Measurements from ENCODE around the gene GBX2.
"Not testable (repeated sequence)": the region's sequence is repeated elsewhere in the genome, so short reads cannot be mapped to it uniquely, and the experiment has no call there.

Gene GBX2

GRCh38 chr2:236143811-236144210 lies 24.4 kb downstream of the GBX2 start:
- DNase-seq: no peak

- DNase-seq: not testable (repeated sequence)
Measured at GRCh38 chr2:236141616-236142015, 26.6 kb downstream of the GBX2 start.

GRCh38 chr2:236137066-236137465 lies 31.1 kb downstream of the GBX2 start:
- no peak for DNase-seq

GRCh38 chr2:236136538-236136937 lies 31.6 kb downstream of the GBX2 start:
- DNase-seq: no peak

GRCh38 chr2:236133410-236134012 lies 34.7 kb downstream of the GBX2 start:
- no peak for DNase-seq

- DNase-seq: no peak
Measured at GRCh38 chr2:236131073-236131692, 37.0 kb downstream of the GBX2 start.

- no peak for DNase-seq
Measured at GRCh38 chr2:236130349-236130998, 37.7 kb downstream of the GBX2 start.

- no peak for DNase-seq
Measured at GRCh38 chr2:236129935-236130334, 38.3 kb downstream of the GBX2 start.

- no peak for DNase-seq
Measured at GRCh38 chr2:236128321-236128720, 39.9 kb downstream of the GBX2 start.

GRCh38 chr2:236127010-236127409 lies 41.2 kb downstream of the GBX2 start:
- no peak for DNase-seq

- no peak for DNase-seq
Measured at GRCh38 chr2:236125541-236125940, 42.6 kb downstream of the GBX2 start.

GRCh38 chr2:236124182-236124893 lies 43.8 kb downstream of the GBX2 start:
- DNase-seq: no peak

- no peak for DNase-seq
Measured at GRCh38 chr2:236123716-236124115, 44.5 kb downstream of the GBX2 start.

- no peak for DNase-seq
Measured at GRCh38 chr2:236122236-236122635, 46.0 kb downstream of the GBX2 start.

GRCh38 chr2:236121546-236121945 lies 46.6 kb downstream of the GBX2 start:
- DNase-seq: no peak

- DNase-seq: no peak
Measured at GRCh38 chr2:236120829-236121228, 47.4 kb downstream of the GBX2 start.

GRCh38 chr2:236120141-236120601 lies 48.0 kb downstream of the GBX2 start:
- no peak for DNase-seq

- no peak for DNase-seq
Measured at GRCh38 chr2:236119476-236119875, 48.7 kb downstream of the GBX2 start.

- no peak for DNase-seq
Measured at GRCh38 chr2:236119003-236119402, 49.2 kb downstream of the GBX2 start.

GRCh38 chr2:236117861-236118269 lies 50.3 kb downstream of the GBX2 start:
- no peak for DNase-seq

GRCh38 chr2:236117401-236117800 lies 50.8 kb downstream of the GBX2 start:
- no peak for DNase-seq
